HepG2 (cell line): Measurements from ENCODE around the gene FNDC7. TPM values are rescaled to one million over a fixed set of nuclear protein-coding genes. Genes with fewer than 3 reads are reported as not detected.

Experiments
- FOXA3 ChIP-seq: IDR thresholded peaks from 2 replicates; pipeline ENCODE4 v1.6.1; 2016; ENCODE audit warnings: missing genetic modification reagents, missing compliant biosample characterization
- MAFF ChIP-seq: IDR thresholded peaks from 2 replicates; pipeline ENCODE4 v1.6.1; 2011; ENCODE audit warnings: low read depth, low read length, improper control_type of control experiment
- NFE2L2 ChIP-seq: fragments of 150-350 bp; IDR thresholded peaks from 2 replicates; pipeline ENCODE4 v1.6.1; 2014; ENCODE audit warnings: low read length
- PAXIP1 ChIP-seq: sonication (generic); formaldehyde crosslinking; conservative IDR thresholded peaks from 2 replicates; pipeline ENCODE4 v1.4.0; 2020; ENCODE audit warnings: mild to moderate bottlenecking, missing genetic modification reagents, moderate library complexity
- USF2 ChIP-seq, 2 experiments: sonication (generic) in 1 of 2; formaldehyde crosslinking in 1 of 2; IDR thresholded peaks; 2 replicates each; pipeline versions ENCODE4 v1.5.1 to v1.6.1; 2011 to 2020; ENCODE audit warnings: borderline replicate concordance in 1 of 2, low read depth in 1 of 2, low read length in 1 of 2, mild to moderate bottlenecking in 1 of 2, missing genetic modification reagents in 1 of 2, moderate library complexity in 1 of 2
- ZKSCAN1 ChIP-seq: fragments of 150-350 bp; IDR thresholded peaks from 2 replicates; pipeline ENCODE4 v1.6.1; 2014; ENCODE audit warnings: low read length
- polyA plus RNA-seq, 8 experiments: library from polyadenylated mRNA; depleted of rRNA in 3 of 8; stranded (reverse) in 7 of 8; unstranded in 1 of 8; fragments of >200 nt; fragmentation: Illumina TruSeq in 4 of 8; extraction: Trizol in 4 of 8; gene quantifications; 2 replicates each; pipeline versions ENCODE4 v1.2.1 to v1.2.3, GENCODE V29; 2011 to 2016; ENCODE audit warnings: low read depth in 4 of 8, missing spikeins in 1 of 8, mixed read lengths in 1 of 8; ENCODE audit not compliant: insufficient read depth in 1 of 8
- total RNA-seq, 5 experiments: library from RNA; depleted of rRNA; stranded (reverse); fragments of >200 nt; fragmentation: Illumina TruSeq; extraction: Trizol; gene quantifications; 2 replicates each; pipeline ENCODE4 v1.2.3, GENCODE V29; 2016; ENCODE audit warnings: low read depth in 1 of 5

Gene FNDC7
- total and polyA plus RNA-seq, 2 of the 13 experiments (the other 11 are each of a cell fraction or from before 2014, with no cell fraction given), result 0.03 TPM; not detected in 1

DNA sequence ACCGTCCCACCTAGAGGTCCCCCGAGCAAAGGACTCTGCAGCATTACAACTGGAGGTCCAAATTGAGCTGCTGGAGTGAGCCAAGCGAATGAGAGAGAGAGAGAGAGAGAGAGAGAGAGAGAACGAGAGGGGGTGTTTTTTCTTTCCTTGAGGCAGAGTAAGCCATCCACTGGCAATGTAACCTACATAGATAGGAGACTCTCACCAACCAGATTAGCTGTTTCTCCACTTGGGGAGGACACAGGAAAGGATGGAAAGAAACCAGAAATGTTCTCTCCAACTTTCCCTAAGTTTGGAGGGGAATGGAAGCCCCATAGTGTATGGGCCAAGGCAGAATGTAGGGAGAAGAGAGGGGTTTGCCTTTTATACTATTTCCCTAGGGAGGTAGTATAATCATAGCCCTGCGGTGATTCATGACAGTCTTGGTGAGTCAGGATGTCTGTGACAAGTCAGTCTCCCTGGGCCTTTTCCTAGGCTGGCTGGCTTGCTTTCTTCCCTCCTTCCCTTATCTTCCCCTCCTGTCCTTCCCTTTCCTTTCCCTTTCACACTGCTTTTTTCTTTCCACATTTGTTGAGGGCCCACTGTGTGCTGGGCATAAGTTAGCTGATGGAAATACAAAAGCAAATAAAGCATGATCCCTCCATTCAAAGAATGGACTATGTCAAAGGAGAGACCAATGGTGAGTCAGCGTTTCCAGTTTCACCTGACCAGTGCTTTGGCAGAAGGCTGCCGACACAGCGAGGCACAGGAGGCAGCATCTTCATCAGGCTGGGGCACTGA, 7.1 kb downstream of the FNDC7 start (continued):
- TF ChIP-seq PAXIP1 (no peak), NFE2L2 (peak; percentile 59; the same call in 1 of the 2 replicates), MAFF (peak; percentile 78), ZKSCAN1 (peak; percentile 79), FOXA3 (CRISPR knock-in tag) (no peak), USF2 (IDR thresholded peaks at IDR 0.05; ENCODE audit: low read depth, low read length) (no peak), USF2 (CRISPR knock-in tag; IDR thresholded peaks at IDR 0.05; ENCODE audit: borderline replicate concordance) (no peak)
